SK-N-MC (cell line): ENCODE data around the gene MMEL1.

Source experiments
- EZH2 ChIP-seq: fragments of 200-600 bp; sonication (generic); IDR thresholded peaks from one replicate; pipeline ENCODE4 v1.6.1; 2017; ENCODE audit warnings: antibody characterized with exemption
- POLR2AphosphoS5 ChIP-seq: IDR thresholded peaks from 2 replicates; pipeline ENCODE4 v1.6.1; 2012; ENCODE audit warnings: mild to moderate bottlenecking, low read depth, low read length, borderline replicate concordance

DNA sequence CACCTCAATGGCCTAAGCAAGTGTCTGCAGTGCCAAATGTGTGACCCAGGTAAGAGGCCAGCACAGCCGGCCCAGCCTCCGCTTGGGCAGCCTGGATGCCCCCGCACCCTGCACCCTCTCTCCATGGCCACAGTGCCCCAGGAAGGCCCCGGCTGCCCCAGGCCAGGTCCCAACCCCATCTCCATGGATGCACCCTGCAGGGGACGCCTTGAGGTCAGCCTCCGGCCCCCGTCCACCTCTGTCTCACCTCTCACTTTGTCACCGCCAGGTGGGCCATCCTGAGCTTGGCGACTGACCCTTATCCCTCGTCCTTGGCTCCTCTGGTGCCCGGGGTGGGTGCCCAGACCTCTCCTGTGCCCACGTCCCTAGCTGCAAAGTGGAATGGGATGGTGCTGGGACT, 74.4 kb downstream of the MMEL1 start:
- TF ChIP-seq EZH2 = no peak
- TF ChIP-seq POLR2AphosphoS5 = no peak
